CD14-positive monocyte (primary cell): ENCODE data around the gene ARMC5. TPM values are rescaled to one million over a fixed set of nuclear protein-coding genes. Genes with fewer than 3 reads are reported as not detected.
"Not testable (repeated sequence)": the region's sequence is repeated elsewhere in the genome, so short reads cannot be mapped to it uniquely, and the experiment has no call there.

Experiments used
- DNase-seq, 3 donors: peaks; one replicate each; pipeline ENCODE4 v3.0.0-alpha.2; 2011 to 2022
- H2AFZ ChIP-seq: 2 replicates; pipeline ENCODE4 v1.6.0; 2012; ENCODE audit warnings: mild to moderate bottlenecking, low read depth, low read length, inconsistent platforms; ENCODE audit not compliant: insufficient read depth, poor library complexity, severe bottlenecking
- H3K27ac ChIP-seq, 2 donors: 1 replicate in 1 of 2; 2 replicates in 1 of 2; pipeline ENCODE4 v1.5.1; 2012 to 2013; ENCODE audit warnings: low read length in 2 of 2, control low read depth in 1 of 2, inconsistent platforms in 1 of 2, low read depth in 1 of 2, mild to moderate bottlenecking in 1 of 2
- H3K27me3 ChIP-seq, 2 donors: one replicate each; pipeline versions ENCODE4 v1.6.0 to v1.6.1; 2011 to 2013; ENCODE audit warnings: low read length in 2 of 2; ENCODE audit not compliant: control insufficient read depth in 2 of 2, insufficient read depth in 2 of 2
- H3K36me3 ChIP-seq, 2 donors: replicated peaks in 1 of 2; 1 replicate in 1 of 2; 2 replicates in 1 of 2; pipeline versions ENCODE4 v1.5.1 to v1.6.1; 2012 to 2013; ENCODE audit warnings: low read length in 2 of 2, control low read depth in 1 of 2, inconsistent platforms in 1 of 2, mild to moderate bottlenecking in 1 of 2; ENCODE audit not compliant: insufficient read depth in 2 of 2, control insufficient read depth in 1 of 2
- H3K4me1 ChIP-seq, 2 donors: 1 replicate in 1 of 2; 2 replicates in 1 of 2; pipeline versions ENCODE4 v1.5.1 to v1.6.1; 2012 to 2013; ENCODE audit warnings: low read length in 2 of 2, control low read depth in 1 of 2, inconsistent platforms in 1 of 2, mild to moderate bottlenecking in 1 of 2, moderate library complexity in 1 of 2; ENCODE audit not compliant: insufficient read depth in 2 of 2, control insufficient read depth in 1 of 2
- H3K4me2 ChIP-seq: replicated peaks from 2 replicates; pipeline ENCODE3; 2012; ENCODE audit warnings: low read length, moderate library complexity, mild to moderate bottlenecking; ENCODE audit not compliant: poor library complexity, severe bottlenecking; ENCODE audit errors: extremely low read depth
- H3K4me3 ChIP-seq, 3 experiments: fragments of 200-600 bp in 1 of 3; sonication (generic) in 1 of 3; replicated peaks in 1 of 3; 1 replicate in 2 of 3; 2 replicates in 1 of 3; pipeline ENCODE4 v1.5.1; 2011 to 2013; ENCODE audit warnings: low read length in 3 of 3, mild to moderate bottlenecking in 3 of 3, control low read depth in 2 of 3, low read depth in 2 of 3, inconsistent platforms in 1 of 3, moderate library complexity in 1 of 3
- H3K79me2 ChIP-seq: 2 replicates; pipeline ENCODE4 v1.6.0; 2012; ENCODE audit warnings: mild to moderate bottlenecking, control low read depth, inconsistent platforms, low read length, moderate library complexity; ENCODE audit not compliant: insufficient read depth
- H3K9ac ChIP-seq: 2 replicates; pipeline ENCODE4 v1.6.0; 2017; ENCODE audit warnings: low read length, mild to moderate bottlenecking; ENCODE audit not compliant: insufficient read depth, poor library complexity, severe bottlenecking
- H3K9me3 ChIP-seq, 2 donors: replicated peaks in 1 of 2; 1 replicate in 1 of 2; 2 replicates in 1 of 2; pipeline versions ENCODE4 v1.5.1 to v1.6.1; 2012 to 2013; ENCODE audit warnings: low read length in 2 of 2, control low read depth in 1 of 2; ENCODE audit not compliant: control insufficient read depth in 1 of 2, insufficient read depth in 1 of 2
- H4K20me1 ChIP-seq: 2 replicates; pipeline ENCODE4 v1.6.0; 2012; ENCODE audit warnings: mild to moderate bottlenecking, low read length, control low read depth, moderate library complexity; ENCODE audit not compliant: insufficient read depth
- H3K27ac Mint-ChIP-seq, 7 donors: one replicate each; pipeline ENCODE4 v1.8.0; 2020; ENCODE audit warnings: mild to moderate bottlenecking in 7 of 7, mixed read lengths in 7 of 7, moderate library complexity in 6 of 7, inconsistent platforms in 2 of 7
- H3K27me3 Mint-ChIP-seq, 3 donors: one replicate each; pipeline ENCODE4 v1.8.0; 2021 to 2022; ENCODE audit warnings: low read depth in 3 of 3, mild to moderate bottlenecking in 3 of 3, mixed read lengths in 3 of 3, moderate library complexity in 3 of 3, inconsistent platforms in 1 of 3
- H3K36me3 Mint-ChIP-seq, 2 donors: one replicate each; pipeline ENCODE4 v1.8.0; 2020; ENCODE audit warnings: mixed read lengths in 2 of 2, inconsistent platforms in 1 of 2, mild to moderate bottlenecking in 1 of 2
- H3K4me1 Mint-ChIP-seq: one replicate; pipeline ENCODE4 v1.8.0; 2020; ENCODE audit warnings: mild to moderate bottlenecking, mixed read lengths
- H3K4me3 Mint-ChIP-seq, 2 donors: one replicate each; pipeline ENCODE4 v1.8.0; 2020; ENCODE audit warnings: mild to moderate bottlenecking in 2 of 2, mixed read lengths in 2 of 2, moderate library complexity in 1 of 2
- H3K9me3 Mint-ChIP-seq, 7 donors: one replicate each; pipeline ENCODE4 v1.8.0; 2020 to 2022; ENCODE audit warnings: mixed read lengths in 7 of 7, mild to moderate bottlenecking in 6 of 7, moderate library complexity in 6 of 7, inconsistent platforms in 2 of 7
- WGBS: methylation state at CpG from one replicate; pipeline ENCODE4 v1.1.5; 2013; ENCODE audit warnings: missing lambda C conversion rate; ENCODE audit not compliant: insufficient coverage; 5-methylcytosine and 5-hydroxymethylcytosine counted together
- intact Hi-C, 2 donors: fragments of 100-400 bp; cut with micrococcal nuclease; formaldehyde crosslinking; loops; one replicate each; pipeline versions ENCODE4 v1.15.0 to v1.15.1; 2023
- polyA plus RNA-seq, 3 donors: library from polyadenylated mRNA; depleted of rRNA in 1 of 3; unstranded in 2 of 3; stranded (reverse) in 1 of 3; fragments of 300-500 nt in 2 of 3; fragments of >200 nt in 1 of 3; fragmentation: Illumina TruSeq in 2 of 3; gene quantifications; 1 replicate in 2 of 3; 2 replicates in 1 of 3; pipeline ENCODE4 v1.2.3, GENCODE V29; 2012 to 2021
- TF ChIP-seq, protein P1 (sequence below): fragments of 200-600 bp; IDR thresholded peaks from one replicate; pipeline ENCODE4 v1.8.0; 2022; ENCODE audit warnings: antibody characterized with exemption, mild to moderate bottlenecking

ARMC5 gene
- polyA plus RNA-seq, 3 donors: 2.9 to 9.3 (median 4.2) TPM

DNA sequence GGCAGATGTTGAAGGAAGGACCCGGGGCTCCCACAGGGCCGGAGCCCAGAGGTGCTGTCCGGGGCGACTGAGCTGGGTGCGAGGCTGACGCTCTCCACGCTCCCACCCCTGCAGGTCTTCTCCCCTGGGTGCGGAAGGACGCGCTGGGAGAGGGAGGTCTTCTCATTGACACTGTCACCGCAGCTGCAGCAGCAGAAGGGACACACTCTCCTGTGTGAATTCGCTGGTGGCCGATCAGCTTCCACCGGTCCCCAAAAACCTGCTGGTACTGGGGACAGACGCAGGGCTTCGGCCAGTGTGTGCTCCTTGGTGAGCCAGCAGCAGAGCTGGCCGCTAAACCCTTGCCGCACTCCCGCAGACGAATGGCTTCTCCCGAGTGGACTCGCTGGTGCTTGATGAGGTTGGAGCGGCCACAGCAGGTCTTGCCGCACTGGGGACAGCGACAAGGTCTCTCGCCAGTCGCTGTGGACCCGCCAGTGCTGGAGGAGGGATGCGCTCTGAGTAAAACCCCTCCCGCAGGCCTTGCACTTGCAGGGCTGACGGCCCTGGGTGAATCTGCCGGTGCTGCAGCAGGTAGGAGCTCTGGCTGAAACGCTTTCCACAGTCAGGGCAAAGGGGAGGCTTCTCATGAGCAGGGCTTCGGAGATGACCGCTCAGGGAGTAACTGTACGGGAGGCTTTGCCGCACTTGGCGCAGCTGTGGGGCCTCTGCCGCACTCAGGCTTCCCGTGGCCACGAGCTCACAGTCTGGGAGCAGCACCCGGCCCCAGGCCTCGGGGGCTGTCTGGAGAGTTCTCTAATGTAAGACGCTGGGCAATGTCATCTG lies 22.9 kb upstream of the ARMC5 start:
- no peak overlapping the region for H3K27ac ChIP-seq
- H3K4me3 ChIP-seq: no peak overlapping the region
- no peak overlapping the region for H3K9ac ChIP-seq
- WGBS: 96% methylated on average over 39 of the region's 44 CpGs
- H2AFZ ChIP-seq: no peak overlapping the region
- Mint-ChIP-seq H3K27me3 (peaks cover 0 to 2% (median 0%) of the 10 kb centered on the region in 3 donors), H3K36me3 (no peaks in the 10 kb centered on the region), H3K27ac (no peak overlapping the region), H3K9me3 (peaks cover 0 to 2% (median 0%) of the 10 kb centered on the region in 7 donors), H3K4me3 (no peak overlapping the region), H3K4me1 (no peaks in the 10 kb centered on the region)
- H3K79me2 ChIP-seq: no peaks in the 10 kb centered on the region
- no peaks in the 10 kb centered on the region for H4K20me1 ChIP-seq
- no peaks in the 10 kb centered on the region for H3K9me3 ChIP-seq
- no peaks in the 10 kb centered on the region for H3K36me3 ChIP-seq
- no peak overlapping the region for H3K4me2 ChIP-seq
- TF ChIP-seq, protein P1, sequence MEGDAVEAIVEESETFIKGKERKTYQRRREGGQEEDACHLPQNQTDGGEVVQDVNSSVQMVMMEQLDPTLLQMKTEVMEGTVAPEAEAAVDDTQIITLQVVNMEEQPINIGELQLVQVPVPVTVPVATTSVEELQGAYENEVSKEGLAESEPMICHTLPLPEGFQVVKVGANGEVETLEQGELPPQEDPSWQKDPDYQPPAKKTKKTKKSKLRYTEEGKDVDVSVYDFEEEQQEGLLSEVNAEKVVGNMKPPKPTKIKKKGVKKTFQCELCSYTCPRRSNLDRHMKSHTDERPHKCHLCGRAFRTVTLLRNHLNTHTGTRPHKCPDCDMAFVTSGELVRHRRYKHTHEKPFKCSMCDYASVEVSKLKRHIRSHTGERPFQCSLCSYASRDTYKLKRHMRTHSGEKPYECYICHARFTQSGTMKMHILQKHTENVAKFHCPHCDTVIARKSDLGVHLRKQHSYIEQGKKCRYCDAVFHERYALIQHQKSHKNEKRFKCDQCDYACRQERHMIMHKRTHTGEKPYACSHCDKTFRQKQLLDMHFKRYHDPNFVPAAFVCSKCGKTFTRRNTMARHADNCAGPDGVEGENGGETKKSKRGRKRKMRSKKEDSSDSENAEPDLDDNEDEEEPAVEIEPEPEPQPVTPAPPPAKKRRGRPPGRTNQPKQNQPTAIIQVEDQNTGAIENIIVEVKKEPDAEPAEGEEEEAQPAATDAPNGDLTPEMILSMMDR: no peak
- H3K4me1 ChIP-seq: no peaks in the 10 kb centered on the region
- no peaks in the 10 kb centered on the region for H3K27me3 ChIP-seq
- DNase-seq: no peak
- intact Hi-C loops: no loop called here

DNA sequence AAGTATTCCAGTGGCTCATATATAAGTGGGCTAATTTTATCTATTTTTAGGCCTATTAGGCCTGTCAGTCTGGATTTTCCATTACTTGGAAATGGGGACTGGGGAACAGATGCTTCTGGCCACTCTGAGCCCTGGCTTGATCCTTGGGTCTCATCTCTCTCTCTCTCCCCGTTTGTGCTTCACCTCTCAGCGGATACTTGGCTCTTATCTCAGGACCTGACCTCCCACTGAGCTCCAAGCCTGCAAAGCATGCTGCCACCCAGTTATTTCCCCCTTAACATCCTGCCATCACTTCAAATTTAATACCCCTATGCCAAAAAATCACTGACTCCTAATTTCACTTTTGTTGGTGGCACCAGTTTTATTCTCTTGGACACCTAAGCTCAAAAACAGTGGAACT lies 20.9 kb upstream of the ARMC5 start:
- H3K79me2 ChIP-seq: no peaks in the 10 kb centered on the region
- no peak overlapping the region for H3K4me3 Mint-ChIP-seq

DNA sequence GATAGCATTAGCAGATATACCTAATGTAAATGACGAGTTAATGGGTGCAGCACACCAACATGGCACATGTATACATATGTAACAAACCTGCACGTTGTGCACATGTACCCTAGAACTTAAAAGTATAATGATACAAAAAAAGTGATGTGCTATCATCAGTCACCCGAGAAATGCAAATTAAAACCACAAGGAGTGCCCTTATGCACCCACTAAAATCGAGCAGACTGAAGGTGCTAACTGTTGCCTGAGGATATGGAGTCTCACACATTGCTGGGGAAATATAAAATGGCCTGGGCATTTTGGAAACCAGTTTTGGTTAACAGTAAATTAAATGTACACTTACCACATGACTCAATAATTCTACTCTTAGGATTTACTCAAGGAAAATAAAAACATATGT lies 20.3 kb upstream of the ARMC5 start:
- H3K9me3 ChIP-seq, H3K27ac ChIP-seq, H3K4me3 ChIP-seq, H3K36me3 Mint-ChIP-seq, intact Hi-C loops, H4K20me1 ChIP-seq, DNase-seq, H3K4me1 ChIP-seq, H2AFZ ChIP-seq, H3K4me1 Mint-ChIP-seq, H3K27me3 Mint-ChIP-seq, H3K4me2 ChIP-seq, H3K36me3 ChIP-seq, H3K27ac Mint-ChIP-seq, H3K9ac ChIP-seq, H3K9me3 Mint-ChIP-seq, H3K27me3 ChIP-seq, H3K79me2 ChIP-seq, H3K4me3 Mint-ChIP-seq: not testable (repeated sequence)
- no CpG with 5 or more reads among the region's 4 CpGs for WGBS

More for the DNA sequence above, 20.9 kb upstream of the ARMC5 start:
- Mint-ChIP-seq H3K27ac (no peak overlapping the region), H3K9me3 (peaks cover 0 to 5% (median 0%) of the 10 kb centered on the region in 7 donors), H3K27me3 (peaks cover 0 to 6% (median 4%) of the 10 kb centered on the region in 3 donors), H3K4me1 (peaks cover 6% of the 10 kb centered on the region), H3K36me3 (no peaks in the 10 kb centered on the region)
- TF ChIP-seq, protein P1: no peak
- no peak overlapping the region for H3K4me2 ChIP-seq
- WGBS: 91% methylated on average over 2 of the region's 2 CpGs
- H4K20me1 ChIP-seq: no peaks in the 10 kb centered on the region
- no peak overlapping the region for H3K9ac ChIP-seq
- intact Hi-C loops: no loop called here
- H2AFZ ChIP-seq: no peak overlapping the region
- H3K4me3 ChIP-seq: no peak overlapping the region
- no peak overlapping the region for H3K27ac ChIP-seq
- H3K4me1 ChIP-seq: peaks cover 0 to 4% of the 10 kb centered on the region in 2 donors
- H3K36me3 ChIP-seq: no peaks in the 10 kb centered on the region
- no peaks in the 10 kb centered on the region for H3K27me3 ChIP-seq
- DNase-seq: no peak
- no peaks in the 10 kb centered on the region for H3K9me3 ChIP-seq
